22Rv1 (cell line): ENCODE data around the gene ARID1B.

Experiments used
- CTCF ChIP-seq: fragments of 450-650 bp; IDR thresholded peaks from 2 replicates; pipeline ENCODE4 v1.5.1; 2017; ENCODE audit warnings: mild to moderate bottlenecking
- ZFX ChIP-seq: fragments of 450-650 bp; IDR thresholded peaks from 2 replicates; pipeline ENCODE4 v1.6.1; 2017; ENCODE audit warnings: antibody characterized with exemption, borderline replicate concordance

GRCh38 chr6:157095569-157095968 is 318.4 kb downstream of the ARID1B start:
- TF ChIP-seq CTCF (no peak), ZFX (no peak)
